Measurements from ENCODE around the gene KREMEN1.
"Not testable (repeated sequence)": the region's sequence is repeated elsewhere in the genome, so short reads cannot be mapped to it uniquely, and the experiment has no call there.

KREMEN1 gene

DNA sequence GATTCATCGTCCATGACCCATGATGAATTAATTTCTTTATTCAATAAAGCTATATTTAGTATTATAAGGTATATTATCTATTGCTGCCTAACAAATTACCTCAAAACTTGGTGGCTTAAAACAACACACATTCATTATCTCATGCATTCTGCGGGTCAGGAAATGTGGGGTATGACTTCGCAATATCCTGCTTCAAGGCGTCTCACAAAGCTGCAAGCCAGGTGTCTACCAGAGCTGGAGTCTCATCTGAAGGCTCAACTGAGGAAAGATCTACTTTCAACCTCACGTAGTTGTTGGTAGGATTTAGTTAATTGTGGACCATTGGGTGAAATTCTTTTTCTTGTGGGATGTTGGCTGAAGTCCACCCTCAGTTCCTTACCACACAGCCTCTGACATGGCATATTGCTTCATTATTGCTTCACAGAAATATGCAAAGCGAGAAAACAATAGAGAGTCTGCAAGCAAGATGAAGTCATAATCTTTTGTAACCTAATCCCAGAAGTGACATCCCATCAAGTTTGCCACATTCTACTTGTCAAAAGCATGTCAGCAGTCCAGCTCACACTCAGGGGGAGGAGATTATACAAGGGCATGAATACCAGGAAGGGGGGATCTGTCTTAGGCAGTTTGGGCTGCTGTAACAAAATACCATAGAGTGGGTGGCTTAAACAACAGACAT, 45.1 kb downstream of the KREMEN1 start:
- H3K36me3 ChIP-seq (ENCODE audit: control insufficient read depth in 1 of 2, insufficient read depth in 2 of 2, low read length in 2 of 2) = no peaks in the 10 kb centered on the region
- H3K9ac ChIP-seq (ENCODE audit: low read depth in 1 of 2, low read length in 2 of 2) = no peak overlapping the region
- no peaks in the 10 kb centered on the region for H3K9me3 ChIP-seq (ENCODE audit: control insufficient read depth in 1 of 2, low read length in 2 of 2)
- no peaks in the 10 kb centered on the region for H3K27me3 ChIP-seq (ENCODE audit: control insufficient read depth in 1 of 2, insufficient read depth in 2 of 2, low read length in 2 of 2)
- no peak overlapping the region for H3K27ac ChIP-seq (ENCODE audit: low read depth, low read length)
- no peak overlapping the region for H3K4me3 ChIP-seq (ENCODE audit: low read depth in 1 of 2, low read length in 2 of 2)
- peaks cover 0 to 4% of the 10 kb centered on the region in 2 donors for H3K4me1 ChIP-seq (ENCODE audit: control insufficient read depth in 1 of 2, insufficient read depth in 2 of 2, low read length in 2 of 2)

DNA sequence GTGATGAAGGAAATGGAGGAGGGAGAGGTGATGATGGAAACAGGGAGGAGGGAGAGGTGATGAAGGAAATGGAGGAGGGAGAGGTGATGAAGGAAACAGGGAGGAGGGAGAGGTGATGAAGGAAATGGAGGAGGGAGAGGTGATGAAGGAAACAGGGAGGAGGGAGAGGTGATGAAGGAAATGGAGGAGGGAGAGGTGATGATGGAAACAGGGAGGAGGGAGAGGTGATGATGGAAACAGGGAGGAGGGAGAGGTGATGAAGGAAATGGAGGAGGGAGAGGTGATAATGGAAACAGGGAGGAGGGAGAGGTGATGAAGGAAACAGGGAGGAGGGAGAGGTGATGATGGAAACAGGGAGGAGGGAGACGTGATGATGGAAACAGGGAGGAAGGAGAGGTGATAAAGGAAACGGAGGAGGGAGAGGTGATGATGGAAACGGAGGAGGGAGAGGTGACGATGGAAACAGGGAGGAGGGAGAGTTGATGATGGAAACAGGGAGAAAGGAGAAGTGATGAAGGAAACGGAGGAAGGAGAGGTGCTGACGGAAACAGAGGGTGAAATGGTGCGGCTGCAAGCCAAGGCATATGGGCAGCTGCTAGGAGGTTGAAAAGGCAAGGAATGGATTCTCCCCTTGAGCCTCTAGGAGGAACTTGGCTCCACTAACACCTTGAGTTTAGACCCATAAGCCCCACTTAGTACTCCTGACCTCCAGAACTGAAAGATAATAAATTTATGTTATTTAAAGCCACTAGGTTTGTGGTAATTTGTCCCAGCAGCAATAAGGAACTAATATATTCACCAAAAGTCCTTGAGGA, 47.5 kb downstream of the KREMEN1 start:
- H3K9ac ChIP-seq (ENCODE audit: low read depth in 1 of 2, low read length in 2 of 2); H3K27ac ChIP-seq (ENCODE audit: low read depth, low read length); H3K27me3 ChIP-seq (ENCODE audit: control insufficient read depth in 1 of 2, insufficient read depth in 2 of 2, low read length in 2 of 2); H3K36me3 ChIP-seq (ENCODE audit: control insufficient read depth in 1 of 2, insufficient read depth in 2 of 2, low read length in 2 of 2); H3K4me3 ChIP-seq (ENCODE audit: low read depth in 1 of 2, low read length in 2 of 2); H3K9me3 ChIP-seq (ENCODE audit: control insufficient read depth in 1 of 2, low read length in 2 of 2); H3K4me1 ChIP-seq (ENCODE audit: control insufficient read depth in 1 of 2, insufficient read depth in 2 of 2, low read length in 2 of 2): not testable (repeated sequence)

DNA sequence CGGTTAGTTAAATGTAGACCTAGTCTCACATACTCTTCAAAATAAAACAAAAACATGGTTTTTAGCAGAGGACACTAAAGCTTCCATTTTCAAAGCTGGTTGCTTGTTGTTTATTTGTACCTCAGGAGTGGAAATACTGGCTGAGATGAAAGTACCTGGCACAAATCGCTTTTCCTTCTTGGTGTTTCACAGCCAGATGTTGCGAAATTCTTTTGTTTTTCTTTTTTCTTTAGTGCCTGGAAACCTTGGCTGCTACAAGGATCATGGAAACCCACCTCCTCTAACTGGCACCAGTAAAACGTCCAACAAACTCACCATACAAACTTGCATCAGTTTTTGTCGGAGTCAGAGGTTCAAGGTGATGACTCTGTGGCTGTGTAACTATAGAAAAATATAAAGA, 48.3 kb downstream of the KREMEN1 start:
- Histone ChIP-seq H3K27ac (ENCODE audit: low read depth, low read length) (no peak overlapping the region), H3K4me3 (ENCODE audit: low read depth in 1 of 2, low read length in 2 of 2) (no peak overlapping the region), H3K4me1 (ENCODE audit: control insufficient read depth in 1 of 2, insufficient read depth in 2 of 2, low read length in 2 of 2) (no peaks in the 10 kb centered on the region), H3K27me3 (ENCODE audit: control insufficient read depth in 1 of 2, insufficient read depth in 2 of 2, low read length in 2 of 2) (no peaks in the 10 kb centered on the region), H3K9ac (ENCODE audit: low read depth in 1 of 2, low read length in 2 of 2) (no peak overlapping the region), H3K9me3 (ENCODE audit: control insufficient read depth in 1 of 2, low read length in 2 of 2) (no peaks in the 10 kb centered on the region), H3K36me3 (ENCODE audit: control insufficient read depth in 1 of 2, insufficient read depth in 2 of 2, low read length in 2 of 2) (no peaks in the 10 kb centered on the region)

DNA sequence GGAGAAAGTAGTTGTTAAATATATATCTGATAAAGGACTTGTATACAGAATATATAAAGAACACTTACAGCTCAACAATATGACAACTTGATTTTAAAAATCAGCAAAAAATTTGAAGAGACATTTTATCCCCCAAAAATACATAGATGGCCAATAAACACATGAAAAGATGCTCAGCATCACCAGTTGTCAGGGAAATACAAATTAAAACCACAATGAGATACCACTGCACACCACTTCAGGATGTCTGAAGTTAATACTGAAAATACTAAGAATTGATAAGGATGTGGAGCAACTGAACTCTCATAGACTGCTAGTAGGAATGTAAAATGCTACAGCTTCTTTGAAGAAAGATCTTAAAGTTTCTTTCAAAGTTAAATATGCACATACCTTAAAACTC, 49.2 kb downstream of the KREMEN1 start:
- Histone ChIP-seq H3K9me3 (ENCODE audit: control insufficient read depth in 1 of 2, low read length in 2 of 2) (no peaks in the 10 kb centered on the region), H3K4me3 (ENCODE audit: low read depth in 1 of 2, low read length in 2 of 2) (no peak overlapping the region), H3K27ac (ENCODE audit: low read depth, low read length) (no peak overlapping the region), H3K36me3 (ENCODE audit: control insufficient read depth in 1 of 2, insufficient read depth in 2 of 2, low read length in 2 of 2) (no peaks in the 10 kb centered on the region), H3K27me3 (ENCODE audit: control insufficient read depth in 1 of 2, insufficient read depth in 2 of 2, low read length in 2 of 2) (no peaks in the 10 kb centered on the region), H3K9ac (ENCODE audit: low read depth in 1 of 2, low read length in 2 of 2) (no peak overlapping the region), H3K4me1 (ENCODE audit: control insufficient read depth in 1 of 2, insufficient read depth in 2 of 2, low read length in 2 of 2) (peaks cover 3 to 8% of the 10 kb centered on the region in 2 donors)

DNA sequence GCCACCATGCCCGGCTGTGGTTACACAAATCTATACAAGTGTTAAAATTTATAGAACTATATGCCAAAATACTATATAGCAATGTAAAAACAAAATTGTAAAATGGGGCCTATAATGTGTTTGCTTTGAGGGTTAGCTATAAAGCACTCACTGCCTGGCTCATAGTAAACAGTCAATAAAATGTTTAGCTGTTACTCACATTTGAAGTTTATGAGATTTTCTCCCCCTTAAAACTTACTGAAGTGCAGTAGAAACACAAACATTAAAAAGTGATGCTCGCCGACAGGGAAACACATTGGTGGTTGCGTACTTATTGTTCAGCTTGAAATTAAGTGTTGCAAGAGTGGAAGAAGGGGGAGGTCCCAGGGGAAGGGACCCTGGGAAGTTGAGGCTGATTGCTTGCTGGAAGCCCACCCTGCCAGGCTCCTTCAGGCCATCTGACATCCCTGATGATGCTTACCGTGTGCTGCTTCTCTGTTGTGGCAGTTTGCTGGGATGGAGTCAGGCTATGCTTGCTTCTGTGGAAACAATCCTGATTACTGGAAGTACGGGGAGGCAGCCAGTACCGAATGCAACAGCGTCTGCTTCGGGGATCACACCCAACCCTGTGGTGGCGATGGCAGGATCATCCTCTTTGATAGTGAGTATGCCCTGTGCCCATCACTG, 52.1 kb downstream of the KREMEN1 start:
- peaks cover 5 to 12% of the 10 kb centered on the region in 2 donors for H3K4me1 ChIP-seq (ENCODE audit: control insufficient read depth in 1 of 2, insufficient read depth in 2 of 2, low read length in 2 of 2)
- no peak overlapping the region for H3K4me3 ChIP-seq (ENCODE audit: low read depth in 1 of 2, low read length in 2 of 2)
- no peaks in the 10 kb centered on the region for H3K27me3 ChIP-seq (ENCODE audit: control insufficient read depth in 1 of 2, insufficient read depth in 2 of 2, low read length in 2 of 2)
- H3K27ac ChIP-seq (ENCODE audit: low read depth, low read length) = no peak overlapping the region
- H3K9ac ChIP-seq (ENCODE audit: low read depth in 1 of 2, low read length in 2 of 2) = no peak overlapping the region
- no peaks in the 10 kb centered on the region for H3K36me3 ChIP-seq (ENCODE audit: control insufficient read depth in 1 of 2, insufficient read depth in 2 of 2, low read length in 2 of 2)
- no peaks in the 10 kb centered on the region for H3K9me3 ChIP-seq (ENCODE audit: control insufficient read depth in 1 of 2, low read length in 2 of 2)

DNA sequence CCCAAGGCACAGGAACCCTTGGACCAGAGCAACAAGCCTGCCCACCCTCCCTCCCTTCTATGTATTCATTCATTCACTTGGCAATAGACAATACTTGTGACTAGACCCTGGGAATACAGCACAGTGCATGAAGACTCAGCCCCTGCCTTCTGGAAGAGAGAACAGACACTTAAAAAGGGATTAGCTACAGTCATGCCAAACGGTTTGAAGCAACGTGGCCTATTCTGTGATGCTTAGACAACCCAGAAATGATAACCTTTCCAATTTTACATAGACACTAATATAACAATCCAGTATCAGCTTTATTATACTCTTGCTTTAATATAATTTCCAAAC, 52.6 kb downstream of the KREMEN1 start:
- H3K9ac ChIP-seq (ENCODE audit: low read depth in 1 of 2, low read length in 2 of 2) = no peak overlapping the region
- H3K27ac ChIP-seq (ENCODE audit: low read depth, low read length) = no peak overlapping the region
- H3K4me3 ChIP-seq (ENCODE audit: low read depth in 1 of 2, low read length in 2 of 2) = no peak overlapping the region
- no peaks in the 10 kb centered on the region for H3K9me3 ChIP-seq (ENCODE audit: control insufficient read depth in 1 of 2, low read length in 2 of 2)
- H3K36me3 ChIP-seq (ENCODE audit: control insufficient read depth in 1 of 2, insufficient read depth in 2 of 2, low read length in 2 of 2) = no peaks in the 10 kb centered on the region
- H3K4me1 ChIP-seq (ENCODE audit: control insufficient read depth in 1 of 2, insufficient read depth in 2 of 2, low read length in 2 of 2) = peaks cover 5 to 12% of the 10 kb centered on the region in 2 donors
- no peaks in the 10 kb centered on the region for H3K27me3 ChIP-seq (ENCODE audit: control insufficient read depth in 1 of 2, insufficient read depth in 2 of 2, low read length in 2 of 2)

DNA sequence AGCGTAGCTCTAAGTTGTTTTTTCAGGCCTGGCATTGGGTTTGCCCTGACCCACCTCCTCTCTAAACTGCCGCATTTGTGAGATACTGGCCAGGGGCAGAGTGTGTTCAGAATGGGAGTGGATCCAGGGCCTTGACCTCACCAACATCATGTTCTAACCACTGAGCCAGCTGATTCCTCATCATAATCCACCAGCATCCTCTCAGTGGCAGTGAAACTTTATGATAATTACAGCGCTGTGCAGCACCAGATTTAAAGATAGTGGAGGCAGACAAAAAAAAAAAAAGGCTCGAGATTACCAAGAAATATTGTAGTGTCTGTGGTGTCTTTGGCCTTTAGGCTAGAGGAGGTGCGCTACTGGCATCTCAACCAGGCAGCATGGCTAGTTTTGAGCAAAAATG, 53.0 kb downstream of the KREMEN1 start:
- Histone ChIP-seq H3K9me3 (ENCODE audit: control insufficient read depth in 1 of 2, low read length in 2 of 2) (no peaks in the 10 kb centered on the region), H3K27ac (ENCODE audit: low read depth, low read length) (no peak overlapping the region), H3K27me3 (ENCODE audit: control insufficient read depth in 1 of 2, insufficient read depth in 2 of 2, low read length in 2 of 2) (no peaks in the 10 kb centered on the region), H3K4me3 (ENCODE audit: low read depth in 1 of 2, low read length in 2 of 2) (no peak overlapping the region), H3K4me1 (ENCODE audit: control insufficient read depth in 1 of 2, insufficient read depth in 2 of 2, low read length in 2 of 2) (peaks cover 5 to 12% of the 10 kb centered on the region in 2 donors), H3K9ac (ENCODE audit: low read depth in 1 of 2, low read length in 2 of 2) (no peak overlapping the region), H3K36me3 (ENCODE audit: control insufficient read depth in 1 of 2, insufficient read depth in 2 of 2, low read length in 2 of 2) (no peaks in the 10 kb centered on the region)

DNA sequence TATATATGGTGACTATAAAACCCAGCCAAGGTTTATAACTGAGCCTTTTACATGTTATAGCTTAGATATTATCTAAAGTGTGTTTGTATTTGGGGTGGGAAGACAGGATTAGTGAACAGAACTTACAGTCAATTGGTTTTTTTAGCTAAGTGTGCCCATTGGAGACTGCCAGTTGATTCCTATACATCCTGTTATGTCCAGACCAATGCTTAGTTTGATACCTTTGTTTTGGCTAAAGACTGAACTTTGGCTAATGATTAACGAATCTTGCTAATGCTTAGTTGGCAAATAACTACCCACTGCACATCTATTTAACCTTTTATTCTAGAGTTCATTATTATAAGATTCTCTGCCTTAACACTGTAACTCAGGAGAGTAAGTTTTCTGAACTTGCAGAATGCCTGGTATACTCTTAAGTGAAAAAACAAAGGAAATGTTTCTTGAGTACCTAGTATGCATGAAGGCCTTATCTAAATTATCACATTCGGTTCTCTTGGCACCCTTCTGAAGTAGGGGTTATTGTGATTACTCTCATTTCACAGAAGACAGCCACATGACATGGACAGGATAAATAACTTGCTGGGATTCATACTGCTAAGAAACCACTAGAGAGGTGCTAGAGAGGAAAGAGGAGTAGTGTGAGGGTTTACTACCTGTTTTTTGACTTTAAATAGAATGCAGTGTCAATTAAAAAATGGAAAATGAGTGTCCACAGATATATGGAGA, 54.0 kb downstream of the KREMEN1 start:
- H3K4me3 ChIP-seq (ENCODE audit: low read depth in 1 of 2, low read length in 2 of 2) = no peak overlapping the region
- H3K9me3 ChIP-seq (ENCODE audit: control insufficient read depth in 1 of 2, low read length in 2 of 2) = no peaks in the 10 kb centered on the region
- H3K27me3 ChIP-seq (ENCODE audit: control insufficient read depth in 1 of 2, insufficient read depth in 2 of 2, low read length in 2 of 2) = no peaks in the 10 kb centered on the region
- no peak overlapping the region for H3K9ac ChIP-seq (ENCODE audit: low read depth in 1 of 2, low read length in 2 of 2)
- no peak overlapping the region for H3K27ac ChIP-seq (ENCODE audit: low read depth, low read length)
- H3K36me3 ChIP-seq (ENCODE audit: control insufficient read depth in 1 of 2, insufficient read depth in 2 of 2, low read length in 2 of 2) = no peaks in the 10 kb centered on the region
- peaks cover 5 to 12% of the 10 kb centered on the region in 2 donors for H3K4me1 ChIP-seq (ENCODE audit: control insufficient read depth in 1 of 2, insufficient read depth in 2 of 2, low read length in 2 of 2)

DNA sequence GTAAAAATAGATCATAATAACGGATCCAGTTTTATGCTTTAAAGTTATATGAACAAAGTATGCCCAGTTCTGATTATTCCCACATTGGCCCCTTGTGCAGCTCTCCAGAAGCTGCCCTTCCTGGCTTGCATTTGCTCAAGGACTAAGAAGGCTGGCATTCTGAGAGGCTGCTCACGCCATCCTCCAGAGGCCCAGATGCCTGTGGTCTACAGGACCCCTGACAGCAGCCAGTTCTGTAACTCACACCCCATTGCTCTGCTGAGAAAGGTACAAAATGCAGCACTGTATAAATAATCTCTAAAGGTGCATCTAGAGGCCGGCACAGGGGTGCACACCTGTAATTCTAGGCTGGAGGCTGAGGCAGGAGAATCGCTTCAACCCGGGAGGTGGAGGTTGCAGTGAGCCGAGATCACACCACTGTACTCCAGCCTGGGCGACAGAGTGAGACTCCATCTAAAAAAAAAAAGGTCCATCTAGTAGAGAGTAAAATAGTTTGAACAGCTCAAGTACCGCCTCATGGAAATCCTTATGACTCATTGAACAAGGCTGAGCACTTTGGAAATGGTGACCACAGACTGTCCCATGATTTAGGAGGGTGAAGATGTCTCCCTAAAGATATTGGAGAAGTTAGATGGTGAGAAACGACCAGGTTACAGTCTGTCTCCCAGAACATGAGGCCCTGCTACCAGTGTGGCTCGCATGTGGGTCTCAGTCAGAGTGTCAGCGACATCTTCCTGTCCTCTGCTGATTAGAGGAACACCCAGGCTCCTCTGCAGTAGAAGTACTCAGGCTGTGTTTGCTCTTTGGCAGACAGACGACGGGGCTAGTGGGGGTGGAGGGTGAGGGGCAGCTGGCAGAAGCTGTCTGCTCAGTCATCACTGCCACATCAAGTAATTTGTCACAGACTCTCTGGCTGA, 56.3 kb downstream of the KREMEN1 start:
- Histone ChIP-seq H3K4me1 (ENCODE audit: control insufficient read depth in 1 of 2, insufficient read depth in 2 of 2, low read length in 2 of 2) (peaks cover 5 to 12% of the 10 kb centered on the region in 2 donors), H3K36me3 (ENCODE audit: control insufficient read depth in 1 of 2, insufficient read depth in 2 of 2, low read length in 2 of 2) (peaks cover 6% of the 10 kb centered on the region in 2 donors), H3K9ac (ENCODE audit: low read depth in 1 of 2, low read length in 2 of 2) (no peak overlapping the region), H3K4me3 (ENCODE audit: low read depth in 1 of 2, low read length in 2 of 2) (no peak overlapping the region), H3K27ac (ENCODE audit: low read depth, low read length) (peak overlapping the region; percentile 17), H3K27me3 (ENCODE audit: control insufficient read depth in 1 of 2, insufficient read depth in 2 of 2, low read length in 2 of 2) (no peaks in the 10 kb centered on the region), H3K9me3 (ENCODE audit: control insufficient read depth in 1 of 2, low read length in 2 of 2) (no peaks in the 10 kb centered on the region)

All from duodenal mucosa (tissue), 2 donors.